ENCODE measurements around the gene SHC4. TPM values are rescaled to one million over a fixed set of nuclear protein-coding genes. Genes with fewer than 3 reads are reported as not detected.

Gene SHC4
- polyA plus RNA-seq, 1 of the 3 experiments (the other 2 are of a cell fraction) = 1.6 TPM

- Histone ChIP-seq H3F3A (replicated peaks; ENCODE audit: insufficient read depth) (peaks cover 14% of the 10 kb centered on the region), H3K79me2 (ENCODE audit: insufficient read depth) (no peaks in the 10 kb centered on the region), H2AFZ (ENCODE audit: low read depth) (peak overlapping the region; percentile 17; the same call in 1 of the 2 replicates), H3K27ac (ENCODE audit: low read depth in 2 of 2, low read length in 1 of 2) (peak overlapping the region in 1 of 2 experiments; percentile 49; a peak in 2 of 4 replicates), H3K9me3 (no peaks in the 10 kb centered on the region), H4K20me1 (ENCODE audit: insufficient read depth) (no peaks in the 10 kb centered on the region), H3K9me2 (no peaks in the 10 kb centered on the region), H3K9ac (no peak overlapping the region), H3K36me3 (replicated peaks in 1 of 2; ENCODE audit: control insufficient read depth in 1 of 2, insufficient read depth in 2 of 2, low read length in 1 of 2) (no peaks in the 10 kb centered on the region), H3K4me1 (ENCODE audit: control insufficient read depth in 1 of 2, insufficient read depth in 2 of 2, low read depth in 1 of 2, low read length in 1 of 2) (peaks cover 0 to 18% of the 10 kb centered on the region in 2 experiments; a peak in 2 of 4 replicates), H3K27me3 (ENCODE audit: insufficient read depth) (no peaks in the 10 kb centered on the region), H3K4me3 (ENCODE audit: low read depth in 2 of 2, low read length in 1 of 2) (no peak overlapping the region), H3K4me2 (peak overlapping the region; percentile 40; the same call in 1 of the 2 replicates)
- no peak for DNase-seq
- WGBS (ENCODE audit: low lambda C conversion rate) = 24% methylated on average over 5 of the region's 5 CpGs
- ChIA-PET CTCF (no interaction called here), POLR2A (no interaction called here)
- peak; percentile 72 for TF ChIP-seq JUND (IDR thresholded peaks at IDR 0.05)
- peak; percentile 39 for TF ChIP-seq PBX3 (IDR thresholded peaks at IDR 0.05)
- TF ChIP-seq FOSL2 (IDR thresholded peaks at IDR 0.05; ENCODE audit: borderline replicate concordance, low read depth) = peak; percentile 80; the same call in 1 of the 2 replicates
- TF ChIP-seq TCF12 (IDR thresholded peaks at IDR 0.05) = peak; percentile 62; the same call in 1 of the 2 replicates
- TF ChIP-seq SIN3A (IDR thresholded peaks at IDR 0.05; ENCODE audit: borderline replicate concordance, low read depth, low read length) = no peak
- peak; percentile 16; the same call in 1 of the 2 replicates for TF ChIP-seq TEAD4 (IDR thresholded peaks at IDR 0.05; ENCODE audit: borderline replicate concordance, insufficient read depth)
Observed at GRCh38 chr15:48946074-48946839, 17.5 kb downstream of the SHC4 start.

GRCh38 chr15:48945386-48945785 lies 18.3 kb downstream of the SHC4 start:
- H3K4me2 ChIP-seq = peak overlapping the region; percentile 40; the same call in 1 of the 2 replicates

More at GRCh38 chr15:48945386-48945785, 18.3 kb downstream of the SHC4 start:
- H3K36me3 ChIP-seq (replicated peaks in 1 of 2; ENCODE audit: control insufficient read depth in 1 of 2, insufficient read depth in 2 of 2, low read length in 1 of 2) = no peaks in the 10 kb centered on the region
- H3K27ac ChIP-seq (ENCODE audit: low read depth in 2 of 2, low read length in 1 of 2) = peak overlapping the region in 1 of 2 experiments; percentile 49; a peak in 1 of 4 replicates
- ChIA-PET POLR2A (no interaction called here), CTCF (no interaction called here)
- H4K20me1 ChIP-seq (ENCODE audit: insufficient read depth) = no peaks in the 10 kb centered on the region
- no peaks in the 10 kb centered on the region for H3K79me2 ChIP-seq (ENCODE audit: insufficient read depth)
- no peak overlapping the region for H2AFZ ChIP-seq (ENCODE audit: low read depth)
- H3K9ac ChIP-seq = no peak overlapping the region
- peaks cover 22% of the 10 kb centered on the region for H3F3A ChIP-seq (replicated peaks; ENCODE audit: insufficient read depth)
- no peaks in the 10 kb centered on the region for H3K9me2 ChIP-seq
- 66% methylated on average over 2 of the region's 2 CpGs for WGBS (ENCODE audit: low lambda C conversion rate)
- TF ChIP-seq EP300 (IDR thresholded peaks at IDR 0.05; ENCODE audit: borderline replicate concordance in 1 of 2, low read depth in 1 of 2, low read length in 1 of 2) (no peak), IRF3 (IDR thresholded peaks at IDR 0.05; ENCODE audit: low read depth, low read length) (no peak), TAF1 (IDR thresholded peaks at IDR 0.05; ENCODE audit: borderline replicate concordance, low read depth, low read length) (no peak), FOXM1 (IDR thresholded peaks at IDR 0.05; ENCODE audit: low read depth) (no peak), EZH2phosphoT487 (IDR thresholded peaks at IDR 0.05; ENCODE audit: borderline replicate concordance, low read depth) (no peak), TEAD4 (IDR thresholded peaks at IDR 0.05; ENCODE audit: borderline replicate concordance, insufficient read depth) (no peak), YY1 (IDR thresholded peaks at IDR 0.05; ENCODE audit: low read depth) (no peak)
- no peaks in the 10 kb centered on the region for H3K27me3 ChIP-seq (ENCODE audit: insufficient read depth)
- no peak for DNase-seq
- H3K9me3 ChIP-seq = no peaks in the 10 kb centered on the region
- no peak overlapping the region for H3K4me3 ChIP-seq (ENCODE audit: low read depth in 2 of 2, low read length in 1 of 2)
- H3K4me1 ChIP-seq (ENCODE audit: control insufficient read depth in 1 of 2, insufficient read depth in 2 of 2, low read depth in 1 of 2, low read length in 1 of 2) = peaks cover 0 to 25% of the 10 kb centered on the region in 2 experiments; a peak in 2 of 4 replicates
